Jurkat, Clone E6-1 (cell line): ENCODE data around the gene ARFGEF2.
A peak's percentile ranks its signal among the peaks of the same experiment; 100 is the strongest.

Source experiments
- DNase-seq: peaks from one replicate; pipeline ENCODE4 v3.0.0-alpha.2; 2011; ENCODE audit warnings: low read depth, low spot score
- H3K4me3 ChIP-seq: 2 replicates; pipeline ENCODE4 v1.5.1; 2011; ENCODE audit warnings: mild to moderate bottlenecking, low read length, control low read depth, moderate library complexity

Gene ARFGEF2

DNA sequence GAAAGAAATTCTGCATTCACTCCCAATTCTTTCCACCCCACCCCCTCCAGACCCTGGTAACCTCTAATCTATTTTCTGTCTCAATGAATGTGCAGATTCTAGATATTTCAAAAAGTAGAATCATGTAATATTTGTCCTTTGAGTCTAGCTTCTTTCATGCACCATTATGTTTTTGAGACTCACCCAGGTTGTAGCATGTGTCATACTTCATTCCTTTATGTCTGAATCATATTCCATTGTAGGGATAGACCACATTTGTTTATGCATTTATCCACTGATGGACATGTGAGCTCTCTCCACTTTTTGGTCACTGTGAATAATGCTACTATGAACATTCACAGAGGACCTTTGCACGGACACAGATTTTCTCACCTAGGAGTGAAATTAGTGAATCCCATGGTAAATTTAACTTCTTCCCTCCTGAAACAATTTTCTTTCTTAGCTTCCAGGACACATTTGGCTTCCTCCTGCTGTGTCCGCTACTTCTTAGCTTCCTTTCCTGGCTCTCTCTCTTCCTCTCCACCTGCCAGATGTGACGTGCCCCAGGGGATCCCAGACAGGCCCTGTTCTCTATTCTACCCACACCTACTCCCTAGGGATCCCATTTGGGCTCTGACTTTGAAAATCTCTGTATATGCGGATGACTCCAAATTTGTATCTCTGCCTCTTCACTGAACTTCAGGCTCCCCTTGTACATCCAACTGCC lies 24.1 kb upstream of the ARFGEF2 start:
- H3K4me3 ChIP-seq: no peak overlapping the region
- DNase-seq: no peak

GRCh38 chr20:48898210-48898609 lies 23.3 kb upstream of the ARFGEF2 start:
- no peak overlapping the region for H3K4me3 ChIP-seq
- no peak for DNase-seq

DNA sequence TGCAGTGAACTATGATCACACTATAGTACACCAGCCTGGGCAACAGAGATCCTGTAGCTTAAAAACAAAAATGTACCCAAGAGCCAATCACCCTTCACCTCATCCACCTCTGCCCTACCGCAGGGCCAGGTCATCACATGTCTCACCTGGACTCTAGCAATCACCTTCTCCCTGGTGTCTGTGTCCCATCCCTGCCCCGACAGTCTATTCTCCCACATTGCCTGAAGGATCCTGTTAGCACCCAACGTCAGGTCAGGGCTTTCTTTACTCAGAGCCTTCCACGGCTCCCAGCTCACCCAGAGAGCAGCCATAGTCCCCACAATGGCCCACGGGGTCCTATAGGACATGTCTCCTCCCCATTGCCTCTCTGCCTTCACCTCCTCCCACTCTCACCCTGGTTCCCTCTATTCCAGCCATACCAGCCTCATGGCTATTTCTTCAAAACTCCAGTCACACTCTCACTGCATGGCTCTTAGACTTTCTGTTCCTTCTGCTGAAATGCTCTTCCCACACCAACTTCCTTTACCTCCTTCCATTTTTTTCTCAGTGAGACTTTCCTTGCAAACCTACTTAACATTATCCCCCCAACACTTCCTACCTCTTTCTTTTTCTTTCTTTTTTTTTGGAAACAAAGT lies 22.5 kb upstream of the ARFGEF2 start:
- DNase-seq: no peak
- no peak overlapping the region for H3K4me3 ChIP-seq

DNA sequence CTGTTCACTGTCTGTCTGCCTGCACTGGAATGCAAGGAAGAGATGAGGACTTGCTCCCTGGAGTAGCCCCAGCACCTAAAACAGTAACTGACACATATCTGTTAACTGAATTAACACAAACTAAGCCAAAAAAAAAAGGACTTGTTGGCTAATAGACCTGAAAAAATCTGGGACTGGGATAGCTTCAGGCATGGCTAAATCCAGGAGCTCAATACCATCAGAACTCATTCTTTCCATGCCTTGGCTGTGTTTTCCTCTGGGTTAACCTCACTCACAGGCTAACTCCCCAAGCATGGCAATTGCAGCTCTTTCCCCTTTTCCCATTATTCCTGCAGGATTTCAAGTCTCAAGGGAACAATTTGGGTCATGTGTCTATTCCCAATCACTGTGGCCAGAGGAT lies 21.6 kb upstream of the ARFGEF2 start:
- no peak overlapping the region for H3K4me3 ChIP-seq

GRCh38 chr20:48901326-48901725 lies 20.2 kb upstream of the ARFGEF2 start:
- DNase-seq: no peak
- no peak overlapping the region for H3K4me3 ChIP-seq

More for the DNA sequence above, 21.6 kb upstream of the ARFGEF2 start:
- DNase-seq: no peak

DNA sequence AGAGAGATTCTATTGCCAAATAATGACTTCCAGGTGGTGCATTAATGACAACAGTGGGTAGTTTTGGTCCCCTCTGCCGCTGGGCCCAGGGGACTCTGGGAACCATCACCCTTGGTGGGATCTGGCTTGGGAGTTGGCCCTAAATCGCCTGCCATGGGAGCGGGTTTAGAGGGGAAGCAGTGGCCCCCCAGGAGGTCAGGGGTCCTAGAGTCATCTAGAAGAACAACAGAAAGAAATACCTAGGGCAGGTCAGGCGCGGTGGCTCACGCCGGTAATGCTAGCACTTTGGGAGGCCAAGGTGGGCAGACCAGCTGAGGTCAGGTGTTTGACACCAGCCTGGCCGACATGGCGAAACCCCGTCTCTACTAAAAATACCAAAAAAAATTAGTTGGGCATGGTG lies 17.8 kb upstream of the ARFGEF2 start:
- H3K4me3 ChIP-seq: no peak overlapping the region
- DNase-seq: no peak

GRCh38 chr20:48904566-48905296 lies 16.8 kb upstream of the ARFGEF2 start:
- H3K4me3 ChIP-seq: no peak overlapping the region
- DNase-seq: peak; percentile 57

GRCh38 chr20:48905297-48905647 lies 16.2 kb upstream of the ARFGEF2 start:
- H3K4me3 ChIP-seq: no peak overlapping the region
- DNase-seq: no peak

DNA sequence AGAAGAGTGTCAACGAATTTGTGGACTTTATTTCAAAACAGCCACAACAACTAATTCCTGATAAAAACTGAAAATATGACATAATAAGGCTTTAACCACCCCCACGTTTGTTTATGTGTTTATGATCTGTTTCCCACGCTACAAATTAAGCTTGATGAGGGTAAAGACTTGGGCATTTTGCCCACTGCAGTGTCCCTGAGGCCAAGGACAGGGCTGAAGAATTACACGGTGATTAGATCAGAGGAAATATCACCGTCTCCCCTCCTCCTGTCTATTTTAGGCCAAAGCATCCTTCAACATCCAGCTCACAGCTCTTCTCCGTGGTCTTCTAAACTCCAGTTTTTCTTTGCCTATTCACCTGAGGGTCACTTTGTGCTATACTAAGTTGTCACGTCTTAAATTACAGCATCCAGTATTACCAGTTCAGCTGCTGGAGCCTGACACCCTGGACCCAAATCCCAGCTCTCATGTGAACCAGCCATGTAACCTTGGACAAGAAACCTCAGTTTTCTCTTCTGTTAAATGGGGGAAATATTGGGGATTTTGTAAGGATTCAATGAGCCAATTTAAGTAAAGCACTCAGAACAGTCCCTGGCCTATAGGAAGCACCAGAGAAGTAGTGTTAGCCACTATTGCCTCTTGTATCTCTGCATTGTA lies 15.2 kb upstream of the ARFGEF2 start:
- no peak overlapping the region for H3K4me3 ChIP-seq
- no peak for DNase-seq

DNA sequence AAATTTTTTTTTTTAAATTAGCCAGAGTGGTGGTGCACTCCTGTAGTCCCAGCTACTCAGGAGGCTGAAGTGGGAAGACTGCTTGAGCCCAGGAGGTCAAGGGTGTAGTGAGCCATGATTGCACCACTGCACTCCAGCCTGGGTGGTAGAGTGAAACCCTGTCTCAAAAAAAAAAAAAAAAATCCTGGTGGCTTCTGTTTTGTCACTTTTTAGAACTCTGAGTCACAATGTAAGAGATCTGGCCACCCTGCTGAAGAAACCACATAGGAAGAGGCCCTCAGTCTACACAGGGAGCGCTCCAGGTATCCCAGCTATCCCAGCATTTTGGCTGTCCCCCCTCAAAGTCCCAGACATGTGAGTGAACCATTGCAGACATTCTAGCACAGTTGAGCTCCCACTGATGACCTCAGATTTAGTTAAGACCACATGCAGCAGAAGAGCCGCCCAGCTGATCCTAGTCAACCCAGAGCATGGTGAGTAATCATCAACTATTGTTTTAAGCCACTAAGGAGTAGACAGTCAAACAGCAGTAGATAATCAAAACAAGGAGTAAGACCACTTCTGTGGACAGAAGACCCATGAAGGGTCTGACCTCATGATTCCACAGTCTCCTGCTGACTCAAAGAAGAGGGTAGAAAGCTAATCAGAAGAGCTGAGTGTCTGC lies 12.7 kb upstream of the ARFGEF2 start:
- H3K4me3 ChIP-seq: no peak overlapping the region
- no peak for DNase-seq

- DNase-seq: no peak
These were observed 11.6 kb upstream of the ARFGEF2 start for GRCh38 chr20:48909910-48910309.

GRCh38 chr20:48910347-48910781 lies 11.1 kb upstream of the ARFGEF2 start:
- no peak for DNase-seq
- no peak overlapping the region for H3K4me3 ChIP-seq

More at GRCh38 chr20:48909910-48910309, 11.6 kb upstream of the ARFGEF2 start:
- H3K4me3 ChIP-seq: no peak overlapping the region

DNA sequence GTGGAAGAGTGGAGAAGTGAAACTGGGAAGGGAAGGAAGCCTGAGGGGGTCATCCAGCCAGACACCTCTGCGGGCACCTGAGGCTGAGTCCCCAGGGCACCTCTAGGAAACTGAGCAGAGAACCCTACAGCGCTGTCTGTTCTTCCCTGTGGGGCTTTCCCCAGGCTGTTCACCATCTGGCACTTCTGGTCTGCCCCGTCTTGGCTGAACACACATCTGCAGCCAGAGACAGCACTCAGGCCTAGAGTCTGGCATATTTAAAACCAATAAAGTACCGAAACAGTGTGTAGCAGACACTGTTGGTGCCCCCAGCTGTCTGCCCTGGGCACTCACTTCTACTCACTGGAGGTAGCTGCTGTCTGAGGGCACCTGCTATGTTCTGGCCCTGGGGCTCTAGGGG lies 9.4 kb upstream of the ARFGEF2 start:
- H3K4me3 ChIP-seq: no peak overlapping the region
- DNase-seq: no peak

- H3K4me3 ChIP-seq: no peak overlapping the region
- no peak for DNase-seq
These were observed 4.8 kb upstream of the ARFGEF2 start for GRCh38 chr20:48916699-48917098.

- no peak for DNase-seq
- H3K4me3 ChIP-seq: no peak overlapping the region
These were observed 2.1 kb upstream of the ARFGEF2 start for GRCh38 chr20:48919336-48919881.

GRCh38 chr20:48919882-48920526 lies 1.5 kb upstream of the ARFGEF2 start:
- H3K4me3 ChIP-seq: no peak overlapping the region
- DNase-seq: no peak

GRCh38 chr20:48920527-48921167 lies 864 bp upstream of the ARFGEF2 start:
- H3K4me3 ChIP-seq: peak overlapping the region; percentile 74
- no peak for DNase-seq
